ENCODE results near the gene CCDC9.
"Not testable (repeated sequence)": the region's sequence is repeated elsewhere in the genome, so short reads cannot be mapped to it uniquely, and the experiment has no call there.

The CCDC9 gene

GRCh38 chr19:47261946-47262793 lies 5.8 kb downstream of the CCDC9 start:
- DNase-seq, result not testable (repeated sequence)

- no peak for DNase-seq
These were observed 8.3 kb downstream of the CCDC9 start for GRCh38 chr19:47264629-47265028.

- DNase-seq, result no peak
These were observed 10.1 kb downstream of the CCDC9 start for GRCh38 chr19:47266401-47266941.

- DNase-seq, result no peak
These were observed 11.0 kb downstream of the CCDC9 start for GRCh38 chr19:47267350-47267759.

GRCh38 chr19:47268028-47268427 lies 11.7 kb downstream of the CCDC9 start:
- DNase-seq, result no peak

- no peak for DNase-seq
These were observed 13.3 kb downstream of the CCDC9 start for GRCh38 chr19:47269596-47269995.

- no peak for DNase-seq
These were observed 14.1 kb downstream of the CCDC9 start for GRCh38 chr19:47270408-47270807.

GRCh38 chr19:47271949-47272348 lies 15.6 kb downstream of the CCDC9 start:
- no peak for DNase-seq

- no peak for DNase-seq
These were observed 16.4 kb downstream of the CCDC9 start for GRCh38 chr19:47272448-47273312.

- DNase-seq, result no peak
These were observed 17.2 kb downstream of the CCDC9 start for GRCh38 chr19:47273313-47274070.

GRCh38 chr19:47274071-47274890 lies 18.0 kb downstream of the CCDC9 start, which contains the start of gene INAFM1:
Gene INAFM1, plus strand, starts transcription at chr19:47274885. Its CDS starts 35 bp downstream, at chr19:47274920.
- DNase-seq, result peak; percentile 76

- no peak for DNase-seq
These were observed 18.8 kb downstream of the CCDC9 start for GRCh38 chr19:47274891-47275761.

GRCh38 chr19:47275791-47276461 lies 19.6 kb downstream of the CCDC9 start:
- DNase-seq, result no peak

GRCh38 chr19:47276513-47276912 lies 20.2 kb downstream of the CCDC9 start:
- DNase-seq, result not testable (repeated sequence)

GRCh38 chr19:47280183-47280797 lies 24.0 kb downstream of the CCDC9 start:
- no peak for DNase-seq

GRCh38 chr19:47283405-47284059 lies 27.2 kb downstream of the CCDC9 start:
- no peak for DNase-seq

- DNase-seq, result peak; percentile 5
These were observed 28.1 kb downstream of the CCDC9 start for GRCh38 chr19:47284324-47284899.

- peak; percentile 69 for DNase-seq
These were observed 39.7 kb downstream of the CCDC9 start for GRCh38 chr19:47296036-47296435.

- not testable (repeated sequence) for DNase-seq
These were observed 44.5 kb downstream of the CCDC9 start for GRCh38 chr19:47300867-47301266.
